Activated CD4-positive, alpha-beta memory T cell treated with anti-CD3 and anti-CD28 coated beads for 36 hours (primary cell): ENCODE measurements around the gene DKC1. TPM values are rescaled to one million over a fixed set of nuclear protein-coding genes. Genes with fewer than 3 reads are reported as not detected.

Experiments used
- total RNA-seq, 2 experiments: library from RNA; stranded (reverse); gene quantifications; one replicate each; pipeline ENCODE4 v1.2.3, GENCODE V29; 2021

The DKC1 gene
- total RNA-seq, 2 experiments from 2014 or later, result 94.0 to 95.5 TPM

Other genes with a start within 250 kb of the DKC1 start
- gene FAM3A, start 246.6 kb upstream of the DKC1 start, total RNA-seq, result 10 to 100 TPM; 21.4 to 28.4 TPM
- 10 to 100 TPM; 65.8 to 70.4 TPM for gene G6PD, start 216.0 kb upstream of the DKC1 start, total RNA-seq
- gene IKBKG, start 215.2 kb upstream of the DKC1 start, total RNA-seq, result 10 to 100 TPM; 39.4 to 45.9 TPM
- gene CTAG1A, start 177.7 kb upstream of the DKC1 start, total RNA-seq, result not detected
- gene CTAG1B, start 143.6 kb upstream of the DKC1 start, total RNA-seq, result not detected
- not detected for gene CTAG2, start 109.3 kb upstream of the DKC1 start, total RNA-seq
- 1 to 10 TPM; 3.4 to 3.7 TPM for gene GAB3, start 11.8 kb upstream of the DKC1 start, total RNA-seq
- gene MPP1, start 42.6 kb downstream of the DKC1 start, total RNA-seq, result 10 to 100 TPM; 22.6 to 24.2 TPM
- gene SMIM9, start 71.8 kb downstream of the DKC1 start, total RNA-seq, result not detected
- 10 to 100 TPM; 42.9 to 43.3 TPM for gene F8A1, start 123.5 kb downstream of the DKC1 start, total RNA-seq